DMS 273 treated with DMSO at 0.1 percent for 48 hours (cell line): ENCODE measurements around the gene PDGFRB.

Source experiments
- DNase-seq: peaks from one replicate; lab custom pipeline; 2025; lab: John Stamatoyannopoulos, UW

PDGFRB gene

GRCh38 chr5:150066901-150067396 lies 88.7 kb downstream of the PDGFRB start:
- no peak for DNase-seq

- no peak for DNase-seq
Observed at GRCh38 chr5:150066436-150066835, 89.2 kb downstream of the PDGFRB start.

- no peak for DNase-seq
Observed at GRCh38 chr5:150065886-150066285, 89.8 kb downstream of the PDGFRB start.

GRCh38 chr5:150065346-150065745 lies 90.3 kb downstream of the PDGFRB start:
- DNase-seq: no peak

- no peak for DNase-seq
Observed at GRCh38 chr5:150064681-150065220, 90.9 kb downstream of the PDGFRB start.
